NOMO-1 (cell line): ENCODE results near the gene EID3.
"Not testable (repeated sequence)": the region's sequence is repeated elsewhere in the genome, so short reads cannot be mapped to it uniquely, and the experiment has no call there.

Source experiments
- DNase-seq, 2 experiments: peaks; one replicate each; lab custom pipeline; 2025; ENCODE audit not compliant: unreplicated experiment in 2 of 2; lab: John Stamatoyannopoulos, UW

The EID3 gene

DNA sequence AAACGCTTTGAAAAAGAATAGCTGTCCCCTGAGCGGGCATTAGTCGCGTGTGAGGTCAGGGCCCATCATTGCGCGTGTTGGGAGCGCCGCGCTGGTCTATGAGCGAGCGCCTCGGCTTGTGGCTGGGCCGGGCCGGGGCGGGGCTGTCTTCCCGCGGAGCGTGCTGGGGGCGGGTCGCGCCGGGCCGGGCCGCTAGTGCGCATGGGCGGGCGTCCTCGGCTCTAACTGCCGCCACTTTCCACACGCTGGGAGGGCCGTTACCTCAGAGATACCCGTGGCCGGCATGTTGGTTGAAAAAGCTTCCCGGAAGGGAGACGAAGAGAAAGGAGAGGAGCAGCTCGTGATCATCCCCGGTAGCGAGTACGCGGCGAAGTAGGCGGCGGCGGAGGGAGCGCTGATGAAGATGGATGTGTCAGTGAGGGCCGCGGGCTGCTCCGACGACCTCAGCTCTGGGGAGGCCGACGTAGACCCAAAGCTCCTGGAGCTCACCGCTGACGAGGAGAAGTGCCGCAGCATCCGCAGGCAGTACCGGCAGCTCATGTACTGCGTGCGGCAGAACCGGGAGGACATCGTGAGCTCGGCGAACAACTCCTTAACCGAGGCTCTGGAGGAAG is at the start of gene EID3:
EID3 (plus strand) TSS at position 202 of the 614 bp plus-strand sequence; CDS start at position 398, 196 bp downstream.
- DNase-seq, result no peak

- DNase-seq, result no peak
Observed at GRCh38 chr12:104257913-104258472, 45.5 kb upstream of the EID3 start.

- no peak for DNase-seq
Observed at GRCh38 chr12:104258476-104259067, 45.0 kb upstream of the EID3 start.

- no peak for DNase-seq
Observed at GRCh38 chr12:104263026-104263425, 40.5 kb upstream of the EID3 start.

DNA sequence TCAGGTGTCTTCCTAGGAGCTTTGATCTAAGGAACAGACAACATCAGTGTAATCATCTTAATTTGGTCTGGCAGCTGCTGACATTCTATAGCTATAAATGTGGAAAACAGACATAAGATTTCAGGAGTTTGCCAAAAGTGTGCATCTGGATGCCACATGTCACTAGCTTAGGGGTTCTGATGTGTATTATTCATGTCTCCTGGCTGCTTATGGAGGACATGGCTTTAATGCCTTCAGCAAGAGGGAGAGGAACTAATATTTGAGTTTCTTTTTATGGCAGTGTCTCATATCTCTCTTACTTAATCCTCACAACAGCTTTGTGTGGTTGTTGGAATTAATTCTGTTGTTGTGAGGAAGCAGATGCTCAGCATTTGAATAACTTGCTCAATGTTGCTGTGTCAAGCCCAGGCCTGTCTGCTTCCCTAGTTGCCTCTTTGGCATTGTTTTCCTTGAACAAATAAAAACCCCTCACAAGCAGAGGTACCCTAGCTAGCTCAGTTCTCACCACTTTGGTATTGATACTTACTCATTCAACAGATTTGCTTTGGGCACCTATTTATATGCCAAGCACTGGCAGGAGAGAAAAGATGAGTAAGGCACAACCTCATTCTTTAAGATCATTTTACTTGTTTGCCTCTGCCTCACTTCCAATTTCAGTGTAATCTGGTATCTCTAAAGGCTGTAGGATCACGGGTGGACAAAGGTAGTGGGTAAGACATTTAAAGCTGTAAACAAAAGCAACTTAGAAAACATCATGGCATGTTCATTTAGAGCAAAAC is 39.8 kb upstream of the EID3 start:
- peak; percentile 72 to 94 for DNase-seq

GRCh38 chr12:104265436-104265835 is 38.1 kb upstream of the EID3 start:
- DNase-seq, result not testable (repeated sequence)

DNA sequence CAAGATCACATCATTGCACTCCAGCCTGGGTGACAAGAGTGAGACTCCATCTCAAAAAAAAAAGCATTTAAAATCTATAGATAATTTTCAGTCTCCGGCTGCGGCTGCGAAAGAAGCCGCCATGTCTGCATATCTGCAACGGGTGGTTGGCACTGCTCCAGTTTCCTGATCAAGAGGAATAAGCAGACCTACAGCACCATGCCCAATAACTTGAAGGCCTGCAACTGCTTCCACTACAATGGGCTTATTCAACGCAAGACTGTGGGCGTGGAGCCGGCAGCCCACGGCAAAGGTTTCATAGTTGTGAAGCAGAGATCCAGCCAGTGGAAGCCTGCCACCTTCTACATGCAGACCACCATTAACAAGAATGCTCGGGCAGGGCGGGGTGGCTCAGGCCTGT is 30.6 kb upstream of the EID3 start:
- DNase-seq, result no peak

DNA sequence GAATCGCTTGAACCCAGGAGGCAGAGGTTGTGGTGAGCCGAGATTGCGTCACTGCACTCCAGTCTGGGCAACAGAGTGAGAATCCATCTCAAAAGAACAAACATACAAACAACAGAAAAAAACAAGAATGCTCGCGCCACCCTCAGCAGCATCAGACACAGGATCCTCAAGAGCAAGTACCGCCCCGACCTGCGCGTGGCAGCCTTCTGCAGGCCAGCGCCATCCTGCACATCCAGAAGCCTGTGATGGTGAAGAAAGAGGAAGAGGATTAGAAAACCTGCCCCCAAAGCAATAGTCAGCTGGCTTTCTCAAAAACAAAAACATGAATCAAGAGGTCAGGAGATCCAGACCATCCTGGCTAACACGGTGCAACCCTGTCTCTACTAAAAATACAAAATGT is 30.0 kb upstream of the EID3 start:
- DNase-seq, result no peak

DNA sequence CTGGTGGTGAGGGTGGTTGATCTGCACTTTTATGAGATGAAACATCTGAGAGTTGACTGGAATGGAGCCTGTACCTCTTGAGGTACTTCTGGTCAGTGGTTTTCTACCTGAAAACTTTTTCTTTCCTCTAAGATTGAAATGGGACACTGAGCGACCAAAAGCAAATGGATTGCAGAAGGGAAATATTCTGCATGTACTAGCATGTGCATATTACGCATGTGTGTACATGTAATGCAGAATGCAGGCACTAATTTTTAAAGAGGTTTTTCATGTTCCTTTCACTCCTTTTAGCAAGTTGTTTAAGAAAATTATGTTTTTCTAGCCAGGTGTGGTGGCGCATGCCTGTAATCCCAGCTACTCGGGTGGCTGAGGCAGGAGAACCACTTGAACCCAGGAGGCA is 28.7 kb upstream of the EID3 start:
- no peak for DNase-seq

- DNase-seq, result no peak
Observed at GRCh38 chr12:104275689-104276088, 27.9 kb upstream of the EID3 start.

- peak; percentile 37 to 60 for DNase-seq
Observed at GRCh38 chr12:104276273-104277131, 27.0 kb upstream of the EID3 start.

DNA sequence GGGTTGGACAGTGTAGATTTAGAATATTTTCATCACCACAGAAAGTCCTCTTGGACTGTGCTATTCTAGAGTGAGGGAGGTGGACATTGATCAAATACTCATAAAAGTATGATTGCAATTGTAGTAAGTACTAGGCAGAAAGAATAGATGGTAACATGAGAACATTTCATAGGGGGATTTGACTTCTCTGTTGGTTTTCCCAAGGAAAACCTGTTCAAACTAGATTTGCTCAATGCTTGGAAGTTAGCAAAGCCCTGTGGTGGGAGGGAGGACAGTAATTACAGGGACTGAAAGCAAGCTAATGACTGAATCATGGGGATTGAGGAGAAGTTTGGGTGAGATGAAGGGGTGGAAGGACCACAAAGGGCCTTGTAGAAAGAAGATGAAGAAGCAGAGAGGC is 24.4 kb upstream of the EID3 start:
- DNase-seq, result no peak

- DNase-seq, result no peak
Observed at GRCh38 chr12:104280111-104280510, 23.4 kb upstream of the EID3 start.

DNA sequence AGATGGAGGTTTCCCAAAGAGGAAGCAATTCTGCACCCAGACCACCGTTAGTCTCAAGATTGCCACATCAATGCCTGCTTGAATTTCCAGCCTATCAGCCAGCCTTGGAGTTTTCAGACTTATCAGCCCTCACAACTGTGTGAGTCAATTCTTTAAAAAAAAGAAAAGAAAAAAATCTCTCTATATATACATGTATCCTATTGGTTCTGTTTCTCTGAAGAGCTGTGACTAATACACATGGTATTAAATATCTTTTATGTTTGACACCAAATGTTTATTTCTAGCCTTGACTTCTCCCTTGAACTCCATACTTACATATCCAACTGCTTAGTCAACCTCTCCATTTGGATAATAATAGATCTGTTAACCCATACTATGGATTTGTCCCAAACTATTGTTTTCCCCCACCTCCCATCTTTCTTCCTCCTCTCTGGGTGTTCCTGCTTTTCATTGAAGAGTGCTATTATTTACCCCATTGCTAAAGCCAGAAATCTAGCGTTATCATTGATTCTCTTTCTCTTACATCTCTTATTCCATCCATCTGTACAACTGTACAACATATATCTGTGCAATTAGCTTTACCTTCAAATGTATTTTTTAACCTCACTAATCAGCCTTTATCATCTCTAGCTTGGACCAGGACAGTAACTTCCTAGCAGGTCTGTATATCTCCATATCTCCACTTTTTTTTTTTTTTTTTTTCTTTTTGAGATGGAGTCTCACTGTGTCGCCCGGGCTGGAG is 22.7 kb upstream of the EID3 start:
- peak; percentile 15 to 58 for DNase-seq

GRCh38 chr12:104281636-104282035 is 21.9 kb upstream of the EID3 start:
- no peak for DNase-seq

DNA sequence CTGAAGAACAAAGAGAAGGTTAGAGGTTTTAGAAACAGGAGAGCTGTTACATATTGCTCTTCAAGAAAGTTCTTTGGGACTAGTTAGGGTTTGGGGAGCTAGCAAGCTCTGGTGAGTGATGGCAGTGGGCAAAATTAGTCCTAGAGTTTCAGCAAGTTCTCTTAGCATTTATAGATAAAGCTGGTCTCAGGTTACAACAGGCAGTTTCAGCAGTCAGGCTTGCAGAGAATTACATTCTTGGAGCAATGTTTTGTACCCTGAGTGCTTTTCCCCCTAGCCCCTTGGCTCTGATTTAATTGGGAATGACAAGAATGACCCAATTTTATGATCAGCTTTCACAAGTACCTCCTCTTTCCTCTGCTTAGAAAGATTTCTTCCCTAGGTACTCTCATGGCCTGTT is 21.4 kb upstream of the EID3 start:
- DNase-seq, result no peak

- DNase-seq, result no peak
Observed at GRCh38 chr12:104285740-104286515, 17.6 kb upstream of the EID3 start.

DNA sequence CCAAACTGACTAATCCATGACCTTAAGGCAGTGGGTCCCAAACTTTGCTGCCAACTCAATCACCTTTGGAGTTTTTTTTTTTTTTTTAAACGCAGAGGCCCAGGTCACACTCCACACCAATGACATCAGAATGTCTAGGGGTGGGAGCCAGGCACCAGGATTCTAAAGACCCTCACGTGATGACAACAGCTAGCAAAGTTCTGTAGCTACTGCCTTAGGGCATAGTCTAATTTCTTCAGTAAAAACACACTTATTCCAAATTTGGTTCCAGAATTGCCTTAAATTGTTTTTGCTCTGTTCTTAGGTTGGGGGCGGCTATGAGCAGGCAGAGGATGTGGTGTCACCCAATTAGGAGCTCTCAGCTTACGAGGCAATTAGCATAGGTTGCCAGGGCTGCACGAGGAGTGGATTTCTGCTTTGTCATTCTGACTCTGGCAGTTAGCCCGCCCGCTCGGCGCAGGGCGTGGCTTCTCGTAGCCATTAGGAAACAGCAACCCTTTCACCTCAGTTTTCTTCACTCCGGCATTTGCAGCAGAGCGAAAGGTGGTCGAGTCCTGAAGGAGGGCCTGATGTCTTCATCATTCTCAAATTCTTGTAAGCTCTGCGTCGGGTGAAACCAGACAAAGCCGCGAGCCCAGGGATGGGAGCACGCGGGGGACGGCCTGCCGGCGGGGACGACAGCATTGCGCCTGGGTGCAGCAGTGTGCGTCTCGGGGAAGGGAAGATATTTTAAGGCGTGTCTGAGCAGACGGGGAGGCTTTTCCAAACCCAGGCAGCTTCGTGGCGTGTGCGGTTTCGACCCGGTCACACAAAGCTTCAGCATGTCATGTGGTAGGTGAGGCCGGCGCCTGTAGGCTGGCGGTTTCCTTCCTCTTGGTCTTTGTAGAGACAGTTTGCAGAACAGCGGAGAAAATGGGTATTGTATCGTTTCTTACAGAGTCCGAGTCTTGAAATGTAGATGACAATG is 16.7 kb upstream of the EID3 start:
- peak; percentile 92 to 98 for DNase-seq
